Activated gamma-delta T cell (primary cell): ENCODE measurements around the gene DNAAF1.

Experiments
- DNase-seq: peaks from one replicate; lab custom pipeline; 2025; lab: John Stamatoyannopoulos, UW

The DNAAF1 gene

GRCh38 chr16:84161037-84161436 lies 15.9 kb downstream of the DNAAF1 start:
- DNase-seq = no peak

GRCh38 chr16:84161801-84162200 lies 16.7 kb downstream of the DNAAF1 start:
- DNase-seq = no peak

- DNase-seq = no peak
These were observed 20.6 kb downstream of the DNAAF1 start for GRCh38 chr16:84165746-84166145.

- DNase-seq = no peak
These were observed 21.9 kb downstream of the DNAAF1 start for GRCh38 chr16:84166796-84167695.

GRCh38 chr16:84169765-84170310 lies 24.7 kb downstream of the DNAAF1 start:
- no peak for DNase-seq

GRCh38 chr16:84174396-84174795 lies 29.3 kb downstream of the DNAAF1 start:
- DNase-seq = no peak

- no peak for DNase-seq
These were observed 30.4 kb downstream of the DNAAF1 start for GRCh38 chr16:84175350-84176081.

- no peak for DNase-seq
These were observed 31.3 kb downstream of the DNAAF1 start for GRCh38 chr16:84176192-84177053.

GRCh38 chr16:84177741-84178073 lies 32.6 kb downstream of the DNAAF1 start:
- no peak for DNase-seq

GRCh38 chr16:84178146-84178765 lies 33.1 kb downstream of the DNAAF1 start:
- no peak for DNase-seq

- DNase-seq = no peak
These were observed 33.9 kb downstream of the DNAAF1 start for GRCh38 chr16:84178892-84179611.

- no peak for DNase-seq
These were observed 34.7 kb downstream of the DNAAF1 start for GRCh38 chr16:84179612-84180320.

- DNase-seq = no peak
These were observed 35.5 kb downstream of the DNAAF1 start for GRCh38 chr16:84180519-84181140.

- no peak for DNase-seq
These were observed 36.2 kb downstream of the DNAAF1 start for GRCh38 chr16:84181144-84181915.

- DNase-seq = no peak
These were observed 37.0 kb downstream of the DNAAF1 start for GRCh38 chr16:84182104-84182503.

GRCh38 chr16:84182680-84183571 lies 37.8 kb downstream of the DNAAF1 start:
- no peak for DNase-seq

- DNase-seq = no peak
These were observed 38.4 kb downstream of the DNAAF1 start for GRCh38 chr16:84183572-84183875.
